Inferior parietal cortex (tissue), 1 donor: ENCODE results near the gene CCDC137.
"Not testable (repeated sequence)": the region's sequence is repeated elsewhere in the genome, so short reads cannot be mapped to it uniquely, and the experiment has no call there.

ENCODE experiments used
- DNase-seq: peaks from one replicate; pipeline ENCODE4 v3.0.0-alpha.2; 2016; ENCODE audit errors: extremely low spot score

Gene CCDC137

GRCh38 chr17:81666342-81667191 is at the start of gene CCDC137, which contains the start of gene OXLD1:
Gene CCDC137, plus strand, starts transcription at chr17:81666737. Its CDS starts 30 bp downstream, at chr17:81666767.
Gene OXLD1, minus strand, starts transcription at chr17:81666605. Its CDS starts 28 bp downstream, at chr17:81666577.
- peak; percentile 97 for DNase-seq

- no peak for DNase-seq
These were observed 49.7 kb upstream of the CCDC137 start for GRCh38 chr17:81616877-81617276.

GRCh38 chr17:81618307-81618706 is 48.2 kb upstream of the CCDC137 start:
- not testable (repeated sequence) for DNase-seq

DNA sequence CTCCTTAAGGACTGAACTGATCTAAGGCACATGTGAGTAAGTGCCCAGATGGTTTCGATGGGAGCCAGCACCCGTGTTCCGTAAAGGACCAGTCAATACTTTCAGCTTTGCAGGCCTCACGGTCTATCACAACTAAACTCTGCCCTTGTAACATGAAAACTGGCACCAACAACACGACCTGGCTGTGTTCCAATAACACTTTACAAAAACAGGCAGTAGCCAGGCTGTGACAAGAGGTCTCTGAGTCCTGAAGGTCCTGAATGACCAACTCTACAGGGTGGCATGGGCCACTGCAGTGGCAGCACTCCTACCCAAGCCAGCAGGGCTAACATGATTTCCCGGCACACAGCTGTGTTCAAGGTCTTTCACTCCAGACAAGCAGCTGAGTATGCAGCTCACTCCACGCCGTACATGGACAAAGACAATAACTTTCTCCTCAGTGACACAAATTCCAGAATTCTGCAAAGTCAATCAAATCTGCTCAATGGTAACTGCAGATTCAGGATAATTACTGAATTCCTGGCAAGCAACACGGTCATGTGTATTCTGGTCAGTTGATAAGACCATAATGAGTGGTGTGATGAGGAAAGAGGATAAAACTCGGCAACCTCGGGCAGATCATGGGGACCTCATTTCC is 44.9 kb upstream of the CCDC137 start:
- no peak for DNase-seq

- no peak for DNase-seq
These were observed 36.3 kb upstream of the CCDC137 start for GRCh38 chr17:81630274-81630673.

DNA sequence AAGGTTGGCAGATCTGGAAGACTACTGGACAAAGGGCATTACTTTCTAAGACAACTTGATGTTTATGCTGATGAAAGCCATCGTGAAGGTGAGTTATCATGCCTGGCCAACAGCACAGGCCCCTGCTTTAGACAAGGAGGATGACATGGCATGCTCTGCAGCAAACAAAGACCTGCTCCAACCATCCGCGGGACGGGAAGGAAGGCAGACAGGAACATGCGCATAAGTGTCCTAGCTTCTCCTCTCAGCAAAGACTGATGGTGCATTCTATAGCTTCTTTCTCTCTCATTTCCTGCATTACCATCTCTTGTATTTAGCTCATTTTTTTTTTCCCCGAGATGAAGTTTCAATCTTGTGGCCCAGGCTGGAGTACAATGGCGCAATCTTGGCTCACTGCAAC is 35.1 kb upstream of the CCDC137 start:
- no peak for DNase-seq

DNA sequence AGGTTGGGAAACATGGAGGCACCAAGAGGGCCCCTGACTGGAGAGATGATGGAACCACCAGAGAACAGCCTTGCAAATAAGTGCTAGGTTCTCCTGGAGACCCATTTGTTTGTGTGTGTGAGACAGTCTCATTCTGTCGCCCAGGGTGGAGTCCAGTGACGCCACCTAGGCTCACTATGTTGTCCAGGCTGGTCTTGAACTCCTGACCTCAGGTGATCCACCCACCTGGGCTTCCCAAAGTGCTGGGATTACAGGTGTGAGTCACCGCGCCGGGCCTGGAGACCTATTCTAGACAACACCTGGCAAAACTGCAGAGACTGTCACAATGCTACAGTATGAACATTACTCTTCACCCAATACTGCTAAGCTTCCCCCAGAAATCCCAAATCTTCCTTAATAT is 31.1 kb upstream of the CCDC137 start:
- DNase-seq: no peak

DNA sequence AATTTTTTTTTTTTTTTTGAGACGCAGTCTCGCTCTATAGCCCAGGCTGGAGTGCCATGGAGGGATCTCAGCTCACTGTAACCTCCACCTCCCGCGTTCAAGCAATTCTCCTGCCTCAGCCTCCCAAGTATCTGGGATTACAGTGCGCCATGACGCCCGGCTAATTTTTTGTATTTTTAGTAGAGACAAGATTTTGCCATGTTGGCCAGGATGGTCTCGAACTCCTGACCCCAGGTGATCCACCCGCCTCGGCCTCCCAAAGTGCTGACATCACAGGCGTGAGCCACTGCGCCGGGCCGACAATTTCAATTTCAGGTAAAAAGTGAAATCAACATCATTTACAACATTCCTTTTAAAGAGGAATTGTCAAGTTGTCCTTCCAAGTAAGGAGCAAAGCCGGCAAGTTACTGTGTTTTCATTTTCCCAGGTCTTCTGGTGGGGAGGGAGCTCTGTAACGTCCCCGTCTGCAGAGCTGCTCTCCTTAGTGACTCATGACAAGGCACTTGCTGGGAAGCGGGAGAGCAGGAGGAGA is 30.5 kb upstream of the CCDC137 start:
- no peak for DNase-seq

- DNase-seq: peak; percentile 83
These were observed 29.8 kb upstream of the CCDC137 start, which contains the start of the genes NPLOC4 and TSPAN10 for GRCh38 chr17:81636505-81637288. Gene NPLOC4, minus strand, starts transcription at chr17:81637112. Its CDS starts 182 bp downstream, at chr17:81636930. Gene TSPAN10, plus strand, starts transcription at chr17:81637196. Its CDS starts 5,217 bp downstream, at chr17:81642413.

- DNase-seq: no peak
These were observed 27.9 kb upstream of the CCDC137 start for GRCh38 chr17:81638683-81639082.

DNA sequence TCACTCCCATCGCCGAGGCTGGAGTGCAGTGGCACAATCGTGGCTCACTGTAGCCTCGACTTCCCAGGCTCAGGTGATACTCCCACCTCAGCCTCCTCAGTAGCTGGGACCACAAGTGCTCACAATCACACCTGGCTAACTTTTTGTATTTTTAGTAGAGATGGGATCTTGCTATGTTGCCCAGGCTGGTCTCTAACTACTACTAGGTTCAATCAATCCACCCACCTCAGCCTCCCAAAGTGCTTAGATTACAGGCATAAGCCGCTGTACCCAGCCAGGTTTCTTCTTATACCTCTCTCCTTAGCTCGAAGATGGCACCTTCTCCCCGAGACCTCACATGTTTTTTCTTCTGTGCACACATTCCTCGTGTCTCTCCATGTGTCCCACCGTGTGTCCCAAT is 26.5 kb upstream of the CCDC137 start:
- DNase-seq: no peak

DNA sequence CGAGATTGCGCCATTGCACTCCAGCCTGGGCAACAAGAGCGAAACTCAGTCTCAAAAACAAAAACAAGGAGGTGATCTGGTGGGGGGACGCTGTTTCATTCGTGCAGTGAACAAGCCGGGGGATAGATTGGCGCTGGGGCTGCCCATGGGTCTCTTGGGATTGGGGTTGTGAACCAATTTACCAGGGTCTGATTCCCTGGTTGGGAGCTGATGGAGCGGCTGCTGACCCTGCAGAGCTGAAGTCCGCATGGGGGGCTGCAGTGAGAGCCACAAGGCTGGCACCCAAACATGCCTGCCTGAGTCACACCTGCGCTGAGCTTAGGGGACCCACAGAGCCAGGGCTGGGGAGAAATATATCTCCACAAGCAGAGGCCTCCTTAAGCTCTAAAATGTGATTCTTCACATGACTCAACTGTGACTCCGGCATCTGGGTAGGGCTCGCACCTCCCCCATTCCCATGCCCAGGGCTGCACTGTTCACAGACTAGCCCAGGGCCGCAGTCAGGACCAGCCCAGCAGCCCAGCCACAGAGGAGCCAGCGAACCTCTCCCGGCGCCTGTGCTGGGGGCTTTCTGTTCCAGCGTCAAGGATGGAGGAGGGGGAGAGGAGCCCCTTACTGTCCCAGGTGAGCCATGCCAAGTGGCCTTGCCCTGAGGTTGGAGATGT is 24.6 kb upstream of the CCDC137 start:
- DNase-seq: no peak

- DNase-seq: no peak
These were observed 22.0 kb upstream of the CCDC137 start for GRCh38 chr17:81644496-81644895.

DNA sequence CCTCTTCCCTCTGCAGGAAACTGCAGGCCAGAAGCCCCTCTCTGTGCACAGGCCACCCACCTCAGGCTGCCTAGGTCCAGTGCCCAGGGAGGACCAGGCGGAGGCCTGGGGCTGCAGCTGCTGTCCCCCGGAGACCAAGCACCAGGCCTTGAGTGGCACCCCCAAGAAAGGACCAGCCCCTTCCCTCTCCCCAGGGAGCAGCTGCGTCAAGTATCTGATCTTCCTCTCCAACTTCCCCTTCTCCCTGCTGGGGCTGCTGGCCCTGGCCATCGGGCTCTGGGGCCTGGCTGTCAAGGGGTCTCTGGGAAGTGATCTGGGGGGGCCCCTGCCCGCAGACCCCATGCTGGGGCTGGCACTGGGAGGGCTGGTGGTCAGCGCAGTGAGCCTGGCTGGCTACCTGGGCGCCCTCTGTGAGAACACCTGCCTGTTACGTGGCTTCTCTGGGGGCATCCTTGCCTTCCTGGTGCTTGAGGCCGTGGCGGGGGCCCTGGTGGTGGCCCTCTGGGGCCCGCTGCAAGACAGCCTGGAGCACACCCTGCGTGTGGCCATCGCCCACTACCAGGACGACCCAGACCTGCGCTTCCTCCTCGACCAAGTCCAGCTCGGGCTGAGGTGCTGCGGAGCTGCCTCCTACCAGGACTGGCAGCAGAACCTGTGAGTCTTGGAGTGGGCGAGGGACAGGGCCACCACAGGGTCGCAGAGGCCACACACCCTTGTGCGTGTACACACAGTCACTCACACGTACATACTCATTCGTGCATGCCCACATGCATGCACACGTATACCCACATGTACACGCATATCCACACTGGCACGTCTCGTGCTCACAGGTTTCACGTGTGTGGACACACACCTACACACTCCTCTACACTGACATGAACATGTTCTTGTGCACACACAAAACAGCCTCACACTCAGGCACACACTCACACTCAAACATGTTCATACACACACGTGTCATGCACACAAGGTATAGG is 21.3 kb upstream of the CCDC137 start:
- DNase-seq: no peak

- no peak for DNase-seq
These were observed 19.5 kb upstream of the CCDC137 start for GRCh38 chr17:81646869-81647600.

DNA sequence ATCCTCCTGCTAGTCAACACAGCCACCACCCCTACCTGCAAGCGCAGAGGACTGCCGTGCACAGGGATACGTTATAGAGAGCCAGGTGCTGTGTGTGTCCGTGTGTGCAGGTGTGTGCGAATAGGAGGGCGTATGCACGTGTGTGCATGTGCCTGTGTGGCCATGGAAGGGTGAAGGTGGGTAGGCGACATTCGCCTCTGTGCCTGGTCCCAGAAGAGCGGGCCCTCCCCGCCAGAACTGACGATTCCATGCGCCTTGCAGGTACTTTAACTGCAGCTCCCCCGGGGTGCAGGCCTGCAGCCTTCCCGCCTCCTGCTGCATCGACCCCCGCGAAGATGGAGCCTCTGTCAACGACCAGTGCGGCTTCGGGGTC is 18.9 kb upstream of the CCDC137 start:
- no peak for DNase-seq

DNA sequence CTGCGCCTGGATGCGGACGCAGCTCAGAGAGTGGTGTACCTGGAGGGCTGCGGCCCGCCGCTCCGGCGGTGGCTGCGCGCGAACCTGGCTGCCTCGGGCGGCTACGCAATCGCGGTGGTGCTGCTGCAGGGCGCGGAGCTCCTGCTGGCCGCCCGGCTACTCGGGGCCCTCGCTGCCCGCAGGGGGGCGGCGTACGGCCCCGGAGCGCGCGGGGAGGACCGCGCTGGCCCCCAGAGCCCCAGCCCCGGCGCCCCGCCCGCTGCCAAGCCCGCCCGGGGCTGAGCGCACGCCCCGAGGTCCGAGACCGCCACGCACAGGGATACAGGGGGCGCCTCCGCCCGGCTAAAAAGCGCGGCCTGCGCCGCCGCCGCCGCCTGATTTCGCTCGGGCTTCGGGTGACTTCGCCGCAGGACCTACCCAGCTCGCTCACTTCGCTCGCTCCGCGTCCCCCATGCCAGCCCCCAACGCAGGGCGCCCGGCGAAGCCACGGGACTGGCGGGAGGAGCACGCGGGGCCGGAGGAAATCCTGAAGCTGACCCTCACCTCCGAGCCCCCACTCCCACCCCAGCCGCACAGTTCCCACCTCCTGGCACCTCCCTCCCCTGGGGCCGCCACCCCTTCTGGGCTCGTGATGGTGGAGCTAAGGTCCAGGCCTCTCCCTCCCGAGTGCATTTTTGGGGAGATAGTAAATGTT is 18.4 kb upstream of the CCDC137 start:
- no peak for DNase-seq

- DNase-seq: no peak
These were observed 17.8 kb upstream of the CCDC137 start for GRCh38 chr17:81648707-81649085.

GRCh38 chr17:81650951-81651350 is 15.6 kb upstream of the CCDC137 start:
- no peak for DNase-seq
